HepG2 (cell line): ENCODE measurements around the gene LRRC8C. TPM values are rescaled to one million over a fixed set of nuclear protein-coding genes. Genes with fewer than 3 reads are reported as not detected.

Source experiments
- ATAC-seq: fragments of 200-7000 bp; cut with Tn5 transposase; 3 replicates; pipeline ENCODE4 v1.9.1; 2020; ENCODE audit warnings: mild to moderate bottlenecking, moderate library complexity
- BruUV-seq: library from RNA; stranded (reverse); fragments of 400-500 nt; replicated peaks from 2 replicates; lab custom pipeline; 2021; lab: Mats Ljungman, UMichigan
- CTCF ChIA-PET: fragments of 300-600 bp; formaldehyde crosslinking; extraction: SDS; loops from one replicate; lab custom pipeline; 2021; ENCODE audit warnings: low total read pairs, inconsistent platforms, low intra/inter-chr PET ratio; lab: Yijun Ruan, JAX
- POLR2A ChIA-PET: fragments of 350-600 bp; sonication (Branson Sonifier 250); formaldehyde crosslinking; loops from one replicate; lab custom pipeline; 2020; ENCODE audit warnings: antibody characterized with exemption, inconsistent platforms; lab: Yijun Ruan, JAX
- DNase-seq: peaks from one replicate; pipeline ENCODE4 v3.0.0-alpha.2; 2015; ENCODE audit warnings: low spot score
- FAIRE-seq: peaks from 3 replicates; lab custom pipeline; 2011; peaks lifted over from hg19 to GRCh38; lab: Jason Lieb, UNC
- H2AFZ ChIP-seq: one replicate; pipeline ENCODE4 v1.6.1; 2011; ENCODE audit warnings: low read length, inconsistent platforms
- H3K27ac ChIP-seq: fragments of 300-600 bp; 3 replicates; pipeline ENCODE4 v1.8.0; 2011; ENCODE audit warnings: mixed run types, mild to moderate bottlenecking, mixed read lengths, low read length, inconsistent platforms; ENCODE audit not compliant: insufficient read depth; ENCODE audit errors: extremely low read length
- H3K27me3 ChIP-seq, 2 experiments: fragments of 200-600 bp in 1 of 2; 2 replicates in 1 of 2; 3 replicates in 1 of 2; pipeline versions ENCODE4 v1.6.0 to v1.8.0; 2011; ENCODE audit warnings: low read length in 2 of 2, mild to moderate bottlenecking in 2 of 2, moderate library complexity in 2 of 2, inconsistent platforms in 1 of 2; ENCODE audit not compliant: insufficient read depth in 2 of 2, control insufficient read depth in 1 of 2
- H3K36me3 ChIP-seq, 2 experiments: fragments of 200-600 bp in 1 of 2; replicated peaks in 1 of 2; 2 replicates in 1 of 2; 3 replicates in 1 of 2; pipeline versions ENCODE4 v1.5.1 to v1.8.0; 2011; ENCODE audit warnings: low read length in 2 of 2, inconsistent platforms in 1 of 2; ENCODE audit not compliant: insufficient read depth in 2 of 2, control insufficient read depth in 1 of 2
- H3K4me1 ChIP-seq: 2 replicates; pipeline ENCODE4 v1.5.1; 2012; ENCODE audit warnings: low read length, inconsistent platforms; ENCODE audit not compliant: insufficient read depth
- H3K4me2 ChIP-seq: 2 replicates; pipeline ENCODE4 v1.6.0; 2011; ENCODE audit warnings: low read depth, low read length, inconsistent platforms
- H3K4me3 ChIP-seq, 3 experiments: fragments of 200-600 bp in 1 of 3; sonication (generic), shearing (Covaris generic) in 1 of 3; replicated peaks in 1 of 3; 2 replicates each; pipeline ENCODE4 v1.5.1; 2011 to 2016; ENCODE audit warnings: low read length in 3 of 3, inconsistent platforms in 2 of 3, low read depth in 2 of 3, mild to moderate bottlenecking in 2 of 3, control low read depth in 1 of 3, mixed read lengths in 1 of 3; ENCODE audit not compliant: insufficient read depth in 1 of 3
- H3K79me2 ChIP-seq: one replicate; pipeline ENCODE4 v1.6.1; 2011; ENCODE audit warnings: low read length, inconsistent platforms; ENCODE audit not compliant: insufficient read depth
- H3K9ac ChIP-seq: 2 replicates; pipeline ENCODE4 v1.6.0; 2011; ENCODE audit warnings: mild to moderate bottlenecking, low read depth, low read length, inconsistent platforms; ENCODE audit not compliant: insufficient read depth
- H3K9me3 ChIP-seq: 2 replicates; pipeline ENCODE4 v1.5.1; 2012; ENCODE audit warnings: mild to moderate bottlenecking, low read length
- H4K20me1 ChIP-seq: 2 replicates; pipeline ENCODE4 v1.6.0; 2011; ENCODE audit warnings: inconsistent platforms, mild to moderate bottlenecking, low read length, moderate library complexity; ENCODE audit not compliant: insufficient read depth
- AGO2 ChIP-seq: fragments of 200-400 bp; formaldehyde crosslinking; optimal IDR thresholded peaks from 2 replicates; pipeline ENCODE3; 2017; ENCODE audit warnings: mild to moderate bottlenecking, low read depth, low read length, moderate library complexity
- DPF2 ChIP-seq: sonication (generic); formaldehyde crosslinking; IDR thresholded peaks from 2 replicates; pipeline ENCODE4 v1.4.0; 2020; ENCODE audit warnings: mild to moderate bottlenecking, low read depth, missing genetic modification reagents, borderline replicate concordance
- MAFF ChIP-seq: IDR thresholded peaks from 2 replicates; pipeline ENCODE4 v1.6.1; 2011; ENCODE audit warnings: low read depth, low read length, improper control_type of control experiment
- MXD1 ChIP-seq: sonication (generic); formaldehyde crosslinking; IDR thresholded peaks from 2 replicates; pipeline ENCODE4 v1.4.0; 2020; ENCODE audit warnings: mild to moderate bottlenecking, missing genetic modification reagents
- ZBTB14 ChIP-seq: sonication (generic); formaldehyde crosslinking; IDR thresholded peaks from 2 replicates; pipeline ENCODE4 v1.4.0; 2020; ENCODE audit warnings: missing genetic modification reagents
- ZBTB25 ChIP-seq: IDR thresholded peaks from 2 replicates; pipeline ENCODE4 v1.6.1; 2018; ENCODE audit warnings: missing genetic modification reagents
- ZNF20 ChIP-seq: sonication (generic); formaldehyde crosslinking; IDR thresholded peaks from 2 replicates; pipeline ENCODE4 v1.4.0; 2020; ENCODE audit warnings: mild to moderate bottlenecking, moderate library complexity, missing genetic modification reagents
- ZNF407 ChIP-seq: sonication (generic); formaldehyde crosslinking; IDR thresholded peaks from one replicate; pipeline ENCODE4 v1.5.1; 2020; ENCODE audit warnings: mild to moderate bottlenecking, missing genetic modification reagents; ENCODE audit errors: not compliant biosample characterization
- ZNF564 ChIP-seq: sonication (generic); formaldehyde crosslinking; IDR thresholded peaks from 2 replicates; pipeline ENCODE4 v1.8.1; 2023; ENCODE audit warnings: mild to moderate bottlenecking, missing genetic modification reagents
- ZNF879 ChIP-seq: sonication (generic); formaldehyde crosslinking; IDR thresholded peaks from 2 replicates; pipeline ENCODE4 v1.8.1; 2023; ENCODE audit warnings: missing genetic modification reagents
- WGBS: methylation state at CpG from one replicate; pipeline ENCODE4 v1.1.6; 2017; ENCODE audit warnings: low lambda C conversion rate; 5-methylcytosine and 5-hydroxymethylcytosine counted together
- in situ Hi-C: cut with HindIII; loops from 2 replicates; pipeline ENCODE4 v1.10.0; 2017; ENCODE audit warnings: low pct_unique_long_range_greater_than_20kb; ENCODE audit not compliant: extremely low pct_ligation_motif_present
- intact Hi-C: fragments of 100-400 bp; cut with micrococcal nuclease; formaldehyde crosslinking; loops from one replicate; pipeline ENCODE4 v1.10.0; 2022; ENCODE audit not compliant: unreplicated experiment
- polyA plus RNA-seq, 8 experiments: library from polyadenylated mRNA; depleted of rRNA in 3 of 8; stranded (reverse) in 7 of 8; unstranded in 1 of 8; fragments of >200 nt; fragmentation: Illumina TruSeq in 4 of 8; extraction: Trizol in 4 of 8; gene quantifications; 2 replicates each; pipeline versions ENCODE4 v1.2.1 to v1.2.3, GENCODE V29; 2011 to 2016; ENCODE audit warnings: low read depth in 4 of 8, missing spikeins in 1 of 8, mixed read lengths in 1 of 8; ENCODE audit not compliant: insufficient read depth in 1 of 8
- total RNA-seq, 5 experiments: library from RNA; depleted of rRNA; stranded (reverse); fragments of >200 nt; fragmentation: Illumina TruSeq; extraction: Trizol; gene quantifications; 2 replicates each; pipeline ENCODE4 v1.2.3, GENCODE V29; 2016; ENCODE audit warnings: low read depth in 1 of 5

LRRC8C gene
- total and polyA plus RNA-seq, 2 of the 13 experiments (the other 11 are each of a cell fraction or from before 2014, with no cell fraction given): 0.22 to 0.32 TPM

GRCh38 chr1:89734442-89734841 lies 101.5 kb downstream of the LRRC8C start:
- Histone ChIP-seq H2AFZ (no peak overlapping the region), H3K27me3 (peaks cover 0 to 2% of the 10 kb centered on the region in 2 experiments; a peak in 1 of 5 replicates), H4K20me1 (no peaks in the 10 kb centered on the region), H3K36me3 (no peaks in the 10 kb centered on the region), H3K9me3 (no peaks in the 10 kb centered on the region), H3K4me2 (no peak overlapping the region), H3K4me3 (no peak overlapping the region), H3K27ac (no peak overlapping the region), H3K4me1 (no peaks in the 10 kb centered on the region), H3K79me2 (no peaks in the 10 kb centered on the region), H3K9ac (no peak overlapping the region)
- TF ChIP-seq AGO2 (no peak), ZNF564 (CRISPR knock-in tag) (no peak), ZNF407 (CRISPR knock-in tag) (no peak), MXD1 (CRISPR knock-in tag) (no peak), ZBTB25 (CRISPR knock-in tag) (no peak), ZNF879 (CRISPR knock-in tag) (no peak), DPF2 (CRISPR knock-in tag) (no peak), ZBTB14 (CRISPR knock-in tag) (no peak), ZNF20 (CRISPR knock-in tag) (no peak), MAFF (no peak)
- intact Hi-C loops: no loop called here
- BruUV-seq: no TSS peak
- ATAC-seq: no peak
- under 1% methylated on average over 3 of the region's 3 CpGs for WGBS
- no peak for DNase-seq
- ChIA-PET POLR2A (no interaction called here), CTCF (no interaction called here)
- in situ Hi-C loops: no loop called here
- no peak for FAIRE-seq
